Tibial nerve (tissue), 4 donors: ENCODE measurements around the gene SLC9A3. TPM values are rescaled to one million over a fixed set of nuclear protein-coding genes. Genes with fewer than 3 reads are reported as not detected.

Experiments used
- DNase-seq, 2 donors: peaks; one replicate each; pipeline ENCODE4 v3.0.0-alpha.2; 2019; ENCODE audit warnings: low spot score in 2 of 2
- H3K27ac ChIP-seq, 4 donors: fragments of 200-600 bp; sonication (generic) in 3 of 4; one replicate each; pipeline ENCODE4 v1.5.1; 2017 to 2019; ENCODE audit warnings: mild to moderate bottlenecking in 1 of 4
- H3K27me3 ChIP-seq, 2 donors: fragments of 200-600 bp; sonication (generic) in 1 of 2; one replicate each; pipeline versions ENCODE4 v1.5.1 to v1.6.0; 2017 to 2019
- H3K36me3 ChIP-seq, 3 donors: fragments of 200-600 bp; sonication (generic); one replicate each; pipeline ENCODE4 v1.5.1; 2018 to 2019
- H3K4me1 ChIP-seq, 4 donors: fragments of 200-600 bp; sonication (generic) in 3 of 4; one replicate each; pipeline ENCODE4 v1.5.1; 2017 to 2019
- H3K4me3 ChIP-seq, 4 donors: fragments of 200-600 bp; sonication (generic) in 3 of 4; one replicate each; pipeline ENCODE4 v1.5.1; 2017 to 2019; ENCODE audit warnings: mild to moderate bottlenecking in 1 of 4, moderate library complexity in 1 of 4
- H3K9me3 ChIP-seq, 4 donors: fragments of 200-600 bp; sonication (generic) in 3 of 4; one replicate each; pipeline ENCODE4 v1.5.1; 2017 to 2019
- EP300 ChIP-seq, 2 donors: sonication (generic); formaldehyde crosslinking; IDR thresholded peaks; one replicate each; pipeline ENCODE4 v1.6.1; 2017; ENCODE audit warnings: antibody characterized with exemption in 2 of 2, mild to moderate bottlenecking in 1 of 2
- POLR2A ChIP-seq, 2 donors: fragments of 450-650 bp; IDR thresholded peaks; one replicate each; pipeline ENCODE4 v1.6.1; 2017; ENCODE audit warnings: antibody characterized with exemption in 2 of 2, mild to moderate bottlenecking in 2 of 2, moderate library complexity in 2 of 2
- WGBS, 2 donors: methylation state at CpG; one replicate each; pipeline ENCODE4 v1.1.5; 2018; 5-methylcytosine and 5-hydroxymethylcytosine counted together
- total RNA-seq, 4 donors: library from RNA; depleted of rRNA; stranded (reverse); fragments of >200 nt; gene quantifications; one replicate each; pipeline ENCODE4 v1.1.0, GENCODE V29; 2016
- TF ChIP-seq, protein P1 (sequence below), 5 experiments: fragments of 200-600 bp in 3 of 5; fragments of 450-650 bp in 2 of 5; sonication (generic) in 3 of 5; IDR thresholded peaks; one replicate each; pipeline ENCODE4 v1.5.1; 2016 to 2019; ENCODE audit warnings: antibody characterized with exemption in 5 of 5, mild to moderate bottlenecking in 3 of 5, moderate library complexity in 2 of 5

Gene SLC9A3
- total RNA-seq, 4 donors from 2014 or later: 11.4 to 32.7 (median 17.9) TPM

DNA sequence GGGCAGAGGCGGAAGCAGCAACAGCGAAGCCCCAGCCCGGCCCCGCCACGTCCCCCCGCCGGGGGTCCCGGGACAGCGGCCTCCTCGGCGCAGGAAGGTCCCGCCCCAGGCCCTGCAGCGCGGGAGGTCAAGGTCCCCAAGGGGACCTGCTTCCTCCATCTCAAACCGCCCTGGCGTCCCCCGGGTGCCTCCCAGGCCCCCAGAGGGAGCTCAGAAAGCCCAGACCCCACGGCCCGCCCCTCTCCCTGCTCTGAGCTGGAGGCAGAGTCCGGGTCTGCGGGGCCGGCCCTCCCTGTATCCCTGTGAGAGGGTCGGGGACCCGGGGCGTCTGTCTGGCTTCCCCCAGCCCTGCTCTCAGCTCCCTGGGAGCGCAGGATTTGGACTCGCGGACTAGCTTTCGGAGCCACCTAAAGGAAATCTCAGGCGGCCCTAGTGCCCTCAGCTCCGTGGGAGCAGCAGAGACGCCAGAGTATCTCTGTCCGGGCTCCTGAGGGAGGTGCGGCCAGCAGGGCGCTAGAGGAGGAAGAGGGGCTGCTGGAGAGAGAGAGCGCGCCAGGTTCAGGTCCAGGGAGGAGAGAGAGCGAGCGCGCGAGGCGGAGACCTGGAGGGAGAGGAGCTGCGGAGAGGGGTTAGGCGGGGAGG lies 50.6 kb downstream of the SLC9A3 start:
- peaks cover 0 to 40% (median 24%) of the 10 kb centered on the region in 4 donors for H3K4me1 ChIP-seq
- H3K9me3 ChIP-seq: no peaks in the 10 kb centered on the region
- peaks cover 0 to 40% of the 10 kb centered on the region in 2 donors for H3K27me3 ChIP-seq
- H3K36me3 ChIP-seq: peaks cover 0 to 32% (median 0%) of the 10 kb centered on the region in 3 donors
- WGBS, 2 donors: 4 to 15% methylated on average over 22 to 30 of the region's 44 CpGs
- peak overlapping the region; percentile 67 to 96 (median 74) for H3K4me3 ChIP-seq
- DNase-seq: peak in 1 of 2 donors; percentile 13
- H3K27ac ChIP-seq: peak overlapping the region; percentile 39 to 88 (median 82)
- TF ChIP-seq, protein P1, sequence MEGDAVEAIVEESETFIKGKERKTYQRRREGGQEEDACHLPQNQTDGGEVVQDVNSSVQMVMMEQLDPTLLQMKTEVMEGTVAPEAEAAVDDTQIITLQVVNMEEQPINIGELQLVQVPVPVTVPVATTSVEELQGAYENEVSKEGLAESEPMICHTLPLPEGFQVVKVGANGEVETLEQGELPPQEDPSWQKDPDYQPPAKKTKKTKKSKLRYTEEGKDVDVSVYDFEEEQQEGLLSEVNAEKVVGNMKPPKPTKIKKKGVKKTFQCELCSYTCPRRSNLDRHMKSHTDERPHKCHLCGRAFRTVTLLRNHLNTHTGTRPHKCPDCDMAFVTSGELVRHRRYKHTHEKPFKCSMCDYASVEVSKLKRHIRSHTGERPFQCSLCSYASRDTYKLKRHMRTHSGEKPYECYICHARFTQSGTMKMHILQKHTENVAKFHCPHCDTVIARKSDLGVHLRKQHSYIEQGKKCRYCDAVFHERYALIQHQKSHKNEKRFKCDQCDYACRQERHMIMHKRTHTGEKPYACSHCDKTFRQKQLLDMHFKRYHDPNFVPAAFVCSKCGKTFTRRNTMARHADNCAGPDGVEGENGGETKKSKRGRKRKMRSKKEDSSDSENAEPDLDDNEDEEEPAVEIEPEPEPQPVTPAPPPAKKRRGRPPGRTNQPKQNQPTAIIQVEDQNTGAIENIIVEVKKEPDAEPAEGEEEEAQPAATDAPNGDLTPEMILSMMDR (IDR thresholded peaks at IDR 0.05): no peak
- TF ChIP-seq POLR2A (IDR thresholded peaks at IDR 0.05): no peak
- TF ChIP-seq EP300 (IDR thresholded peaks at IDR 0.05): no peak

DNA sequence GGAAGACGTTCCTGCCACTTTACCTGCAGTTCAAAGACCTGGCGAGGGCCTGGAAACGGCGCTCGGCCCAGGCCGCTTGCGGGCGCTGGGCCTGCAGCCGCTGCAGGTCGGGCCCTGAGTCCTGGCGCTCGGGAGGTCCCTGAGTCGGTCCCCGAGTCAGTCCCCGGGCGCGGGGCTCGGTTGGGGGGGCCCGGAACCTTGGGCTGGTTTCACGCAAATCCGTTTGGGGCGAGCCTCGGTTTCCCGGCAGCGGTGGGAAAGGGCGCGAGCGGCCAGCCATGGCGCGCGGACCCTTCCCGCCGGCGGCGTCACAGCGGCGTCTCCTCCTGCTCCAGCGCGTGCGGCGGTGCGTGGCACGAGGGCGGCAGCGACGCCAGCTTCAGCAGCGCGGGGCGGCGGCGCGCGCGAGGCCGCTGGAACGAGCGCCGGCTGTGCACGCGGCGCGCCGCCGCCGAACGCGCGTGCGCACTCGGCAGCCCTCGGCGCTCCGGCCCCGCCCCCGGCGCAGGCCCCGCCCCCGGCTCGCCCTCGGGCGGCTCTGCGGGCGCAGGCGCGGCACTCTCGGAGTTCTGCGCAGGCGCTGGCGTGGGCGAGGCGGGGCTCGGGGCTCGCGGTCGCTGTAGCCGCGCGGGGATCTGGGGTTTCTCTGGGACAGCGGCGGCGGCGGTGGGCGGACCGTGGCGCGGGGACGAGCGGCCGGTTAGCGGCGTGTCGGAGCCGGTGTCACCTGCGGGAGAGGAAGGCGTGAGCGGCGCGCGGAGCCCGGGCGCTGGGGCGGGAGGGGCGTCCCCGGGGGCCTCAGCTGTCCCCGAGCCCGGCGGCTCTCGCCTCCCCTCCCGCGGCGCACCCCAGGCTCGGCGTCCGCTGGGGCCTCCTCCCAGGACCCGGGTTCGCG lies 51.3 kb downstream of the SLC9A3 start:
- DNase-seq: peak; percentile 62 to 73
- peak overlapping the region; percentile 75 to 88 (median 84) for H3K27ac ChIP-seq
- TF ChIP-seq, protein P1 (IDR thresholded peaks at IDR 0.05): peak in 1 of 5 experiments; percentile 17
- TF ChIP-seq EP300 (IDR thresholded peaks at IDR 0.05): peak in 1 of 2 donors; percentile 69
- peak in 1 of 2 donors; percentile 70 for TF ChIP-seq POLR2A (IDR thresholded peaks at IDR 0.05)

DNA sequence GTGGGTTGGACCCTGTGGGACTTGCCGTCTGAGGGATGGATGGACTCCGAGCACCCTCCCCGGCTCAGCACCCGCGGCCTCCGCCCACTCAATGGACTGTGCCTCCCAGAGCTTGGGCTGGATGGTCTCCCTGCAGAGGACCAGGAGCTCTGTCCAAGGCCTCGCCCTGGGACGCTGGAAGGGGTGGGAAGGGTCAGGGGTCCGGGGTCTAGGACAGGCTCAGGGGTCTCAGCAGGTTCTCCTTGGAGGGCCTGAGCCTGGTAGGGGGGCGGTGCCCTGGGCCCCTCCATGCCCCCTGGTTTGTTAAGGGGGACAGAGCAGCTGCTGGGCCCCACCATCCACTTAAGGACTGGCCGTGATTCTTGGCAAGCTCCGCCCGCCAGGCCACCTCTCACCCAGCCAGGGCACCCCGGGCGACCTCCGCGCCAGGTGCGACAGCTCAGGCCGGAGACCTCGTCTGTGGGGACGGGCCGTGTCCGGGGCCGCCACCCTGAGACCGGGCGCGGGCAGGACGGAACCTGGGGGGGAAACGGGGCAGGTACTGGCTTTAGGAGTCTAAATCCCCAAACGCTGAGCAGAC lies 52.1 kb downstream of the SLC9A3 start:
- Histone ChIP-seq H3K9me3 (no peaks in the 10 kb centered on the region), H3K36me3 (peaks cover 0 to 38% (median 0%) of the 10 kb centered on the region in 3 donors), H3K4me3 (peak overlapping the region; percentile 70 to 79 (median 74)), H3K27ac (peak overlapping the region; percentile 75 to 87 (median 84)), H3K4me1 (peaks cover 0 to 40% (median 24%) of the 10 kb centered on the region in 4 donors), H3K27me3 (peaks cover 0 to 25% of the 10 kb centered on the region in 2 donors)
- DNase-seq: no peak
- TF ChIP-seq EP300 (IDR thresholded peaks at IDR 0.05) (peak in 1 of 2 donors; percentile 5), POLR2A (IDR thresholded peaks at IDR 0.05) (no peak)
- TF ChIP-seq, protein P1 (IDR thresholded peaks at IDR 0.05): no peak
- 0 to 28% methylated on average over 4 to 28 of the region's 30 CpGs for WGBS, 2 donors

More for the DNA sequence above, 51.3 kb downstream of the SLC9A3 start:
- Histone ChIP-seq H3K9me3 (no peaks in the 10 kb centered on the region), H3K27me3 (peaks cover 0 to 33% of the 10 kb centered on the region in 2 donors), H3K36me3 (peaks cover 0 to 37% (median 0%) of the 10 kb centered on the region in 3 donors), H3K4me1 (peaks cover 0 to 40% (median 24%) of the 10 kb centered on the region in 4 donors), H3K4me3 (peak overlapping the region; percentile 70 to 96 (median 78))
- WGBS, 2 donors: 3% methylated on average over 74 of the region's 137 CpGs; no CpG with 5 or more reads in 1 of the 2 donors

DNA sequence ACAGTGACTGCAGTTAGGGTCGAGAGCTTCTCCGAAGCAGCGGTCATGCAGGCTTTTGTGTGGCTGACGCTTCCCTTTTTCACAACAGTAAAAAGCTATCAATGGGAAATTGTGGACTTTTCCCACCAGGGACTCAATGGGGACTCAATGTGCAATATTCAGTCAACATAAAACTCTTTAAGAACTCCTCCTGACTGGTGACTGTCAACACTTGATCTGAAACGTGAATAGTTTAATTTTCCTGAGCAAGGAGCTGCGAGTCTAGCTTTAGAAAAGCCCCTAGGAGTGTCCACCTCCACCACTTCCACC lies 52.5 kb downstream of the SLC9A3 start:
- Histone ChIP-seq H3K27me3 (peaks cover 0 to 21% of the 10 kb centered on the region in 2 donors), H3K4me3 (peak overlapping the region in 3 of 4 donors; percentile 72 to 79 (median 76)), H3K9me3 (no peaks in the 10 kb centered on the region), H3K4me1 (peaks cover 0 to 40% (median 24%) of the 10 kb centered on the region in 4 donors), H3K36me3 (peaks cover 0 to 42% (median 0%) of the 10 kb centered on the region in 3 donors), H3K27ac (peak overlapping the region in 3 of 4 donors; percentile 82 to 87 (median 86))
- TF ChIP-seq EP300 (IDR thresholded peaks at IDR 0.05): no peak
- TF ChIP-seq, protein P1 (IDR thresholded peaks at IDR 0.05): no peak
- no peak for TF ChIP-seq POLR2A (IDR thresholded peaks at IDR 0.05)
- DNase-seq: peak in 1 of 2 donors; percentile 9
- 49 to 59% methylated on average over 6 of the region's 6 CpGs for WGBS, 2 donors
